Ectodermal cell (in vitro differentiated cells): ENCODE measurements around the gene GPR141.

Source experiments
- H3K27ac ChIP-seq: 2 replicates; pipeline ENCODE4 v1.7.0; 2013; ENCODE audit warnings: mild to moderate bottlenecking, low read depth, low read length; ENCODE audit not compliant: insufficient read depth, poor library complexity, severe bottlenecking
- H3K27me3 ChIP-seq: 2 replicates; pipeline ENCODE4 v1.7.0; 2013; ENCODE audit warnings: mild to moderate bottlenecking, low read length; ENCODE audit not compliant: insufficient read depth, control insufficient read depth, poor library complexity, severe bottlenecking
- H3K36me3 ChIP-seq: one replicate; pipeline ENCODE4 v1.7.0; 2013; ENCODE audit warnings: low read length; ENCODE audit not compliant: control insufficient read depth, insufficient read depth
- H3K4me1 ChIP-seq: one replicate; pipeline ENCODE4 v1.7.0; 2013; ENCODE audit warnings: low read length; ENCODE audit not compliant: control insufficient read depth, insufficient read depth
- H3K4me3 ChIP-seq: 2 replicates; pipeline ENCODE4 v1.7.0; 2013; ENCODE audit warnings: low read depth, low read length, control low read depth; ENCODE audit not compliant: insufficient read depth
- H3K9me3 ChIP-seq: 2 replicates; pipeline ENCODE4 v1.7.0; 2013; ENCODE audit warnings: mild to moderate bottlenecking, low read length, moderate library complexity; ENCODE audit not compliant: control insufficient read depth
- WGBS, 2 experiments: methylation state at CpG; one replicate each; pipeline ENCODE4 v1.1.7; 2013; ENCODE audit warnings: missing lambda C conversion rate in 2 of 2; 5-methylcytosine and 5-hydroxymethylcytosine counted together

Gene GPR141

DNA sequence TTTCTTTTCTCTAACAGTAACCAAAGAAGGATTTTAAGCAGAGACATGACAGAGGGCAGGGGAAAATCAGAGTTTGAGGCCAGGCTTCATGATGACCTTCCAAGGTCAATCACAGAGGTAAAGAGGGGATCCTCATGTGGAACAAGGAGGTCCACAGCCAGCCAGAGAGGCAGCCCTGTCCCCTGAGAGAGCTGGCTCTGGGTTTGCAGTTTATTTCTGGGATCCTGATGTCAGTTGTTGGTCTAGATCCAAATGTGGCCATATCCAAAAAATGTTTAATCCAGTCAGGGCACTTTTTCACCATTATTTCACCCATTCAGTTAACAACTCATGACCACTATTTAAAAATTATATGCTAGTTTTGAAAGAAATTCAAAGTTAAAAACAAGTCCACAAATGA, 45.6 kb downstream of the GPR141 start:
- no peaks in the 10 kb centered on the region for H3K36me3 ChIP-seq
- no peak overlapping the region for H3K4me3 ChIP-seq
- no peaks in the 10 kb centered on the region for H3K27me3 ChIP-seq
- H3K27ac ChIP-seq = no peak overlapping the region
- no peaks in the 10 kb centered on the region for H3K9me3 ChIP-seq
- no peaks in the 10 kb centered on the region for H3K4me1 ChIP-seq

GRCh38 chr7:37730501-37730900, 46.9 kb downstream of the GPR141 start:
- Histone ChIP-seq H3K27me3 (no peaks in the 10 kb centered on the region), H3K9me3 (no peaks in the 10 kb centered on the region), H3K36me3 (no peaks in the 10 kb centered on the region), H3K4me1 (no peaks in the 10 kb centered on the region), H3K27ac (no peak overlapping the region), H3K4me3 (no peak overlapping the region)
- WGBS, 2 experiments = 93 to 95% methylated on average over 4 of the region's 4 CpGs

DNA sequence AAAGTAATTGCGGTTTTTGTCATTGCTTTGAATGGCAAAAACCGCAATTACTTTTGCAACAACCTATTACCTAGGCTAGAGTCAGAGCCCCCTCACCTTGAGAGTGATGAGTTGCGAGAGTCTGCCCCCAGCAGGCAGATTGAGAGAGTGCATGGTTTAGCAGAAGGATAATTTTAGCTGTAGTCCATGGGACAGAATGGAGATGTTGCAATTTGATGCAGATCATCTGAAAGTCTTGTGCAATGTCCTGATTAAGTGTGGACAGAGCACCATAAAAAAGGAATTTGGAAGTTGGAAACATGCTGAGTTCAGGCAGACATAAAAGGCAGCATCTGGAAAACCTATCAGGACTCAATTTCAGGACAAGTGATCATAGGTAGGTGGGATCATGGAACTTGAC, 48.7 kb downstream of the GPR141 start:
- no peak overlapping the region for H3K27ac ChIP-seq
- no peaks in the 10 kb centered on the region for H3K9me3 ChIP-seq
- H3K36me3 ChIP-seq = no peaks in the 10 kb centered on the region
- 8 to 12% methylated on average over 3 of the region's 3 CpGs for WGBS, 2 experiments
- H3K4me1 ChIP-seq = no peaks in the 10 kb centered on the region
- H3K27me3 ChIP-seq = no peaks in the 10 kb centered on the region
- H3K4me3 ChIP-seq = no peak overlapping the region

- Histone ChIP-seq H3K9me3 (no peaks in the 10 kb centered on the region), H3K4me3 (no peak overlapping the region), H3K27ac (no peak overlapping the region), H3K4me1 (no peaks in the 10 kb centered on the region), H3K36me3 (no peaks in the 10 kb centered on the region), H3K27me3 (no peaks in the 10 kb centered on the region)
- 91 to 96% methylated on average over 2 of the region's 2 CpGs for WGBS, 2 experiments
Observed at GRCh38 chr7:37732888-37733287, 49.3 kb downstream of the GPR141 start.

GRCh38 chr7:37735196-37735595, 51.6 kb downstream of the GPR141 start:
- Histone ChIP-seq H3K4me3 (no peak overlapping the region), H3K27ac (no peak overlapping the region), H3K27me3 (no peaks in the 10 kb centered on the region), H3K9me3 (no peaks in the 10 kb centered on the region), H3K36me3 (no peaks in the 10 kb centered on the region), H3K4me1 (no peaks in the 10 kb centered on the region)

- Histone ChIP-seq H3K36me3 (no peaks in the 10 kb centered on the region), H3K4me1 (no peaks in the 10 kb centered on the region), H3K27ac (no peak overlapping the region), H3K4me3 (no peak overlapping the region), H3K27me3 (no peaks in the 10 kb centered on the region), H3K9me3 (no peaks in the 10 kb centered on the region)
- WGBS, 2 experiments = 87 to 100% methylated on average over 1 of the region's 1 CpG
Observed at GRCh38 chr7:37738321-37738720, 54.8 kb downstream of the GPR141 start.

DNA sequence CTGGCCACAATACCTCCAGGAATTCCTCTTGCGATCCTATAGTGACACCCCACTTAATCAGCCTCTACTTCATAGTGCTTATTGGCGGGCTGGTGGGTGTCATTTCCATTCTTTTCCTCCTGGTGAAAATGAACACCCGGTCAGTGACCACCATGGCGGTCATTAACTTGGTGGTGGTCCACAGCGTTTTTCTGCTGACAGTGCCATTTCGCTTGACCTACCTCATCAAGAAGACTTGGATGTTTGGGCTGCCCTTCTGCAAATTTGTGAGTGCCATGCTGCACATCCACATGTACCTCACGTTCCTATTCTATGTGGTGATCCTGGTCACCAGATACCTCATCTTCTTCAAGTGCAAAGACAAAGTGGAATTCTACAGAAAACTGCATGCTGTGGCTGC, 56.8 kb downstream of the GPR141 start:
- Histone ChIP-seq H3K27me3 (no peaks in the 10 kb centered on the region), H3K27ac (no peak overlapping the region), H3K36me3 (no peaks in the 10 kb centered on the region), H3K4me3 (no peak overlapping the region), H3K9me3 (no peaks in the 10 kb centered on the region), H3K4me1 (no peaks in the 10 kb centered on the region)
- WGBS, 2 experiments = 94 to 95% methylated on average over 7 of the region's 7 CpGs

DNA sequence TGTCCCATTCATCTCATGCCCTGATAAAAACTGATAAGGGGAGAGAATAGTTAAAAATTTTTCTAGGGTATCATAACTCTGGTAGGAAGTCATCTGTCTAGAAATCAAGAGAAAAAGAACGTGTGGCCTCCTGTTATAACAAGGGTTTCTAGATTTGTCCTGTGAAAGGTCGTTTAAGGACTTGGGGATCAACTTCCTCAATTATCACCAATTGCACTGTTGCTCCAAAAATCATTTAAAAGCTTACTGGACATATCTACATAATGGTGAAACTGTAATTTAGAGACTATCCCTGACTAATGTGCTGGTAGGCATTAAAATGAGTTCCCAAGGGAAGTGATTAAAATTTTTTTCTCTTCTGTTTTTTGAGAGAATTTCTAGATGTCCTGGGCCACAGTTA, 58.2 kb downstream of the GPR141 start:
- Histone ChIP-seq H3K27me3 (no peaks in the 10 kb centered on the region), H3K9me3 (no peaks in the 10 kb centered on the region), H3K4me3 (no peak overlapping the region), H3K36me3 (no peaks in the 10 kb centered on the region), H3K4me1 (no peaks in the 10 kb centered on the region), H3K27ac (no peak overlapping the region)
- WGBS, 2 experiments = 92 to 93% methylated on average over 2 of the region's 2 CpGs

GRCh38 chr7:37751096-37751495, 67.5 kb downstream of the GPR141 start:
- H3K36me3 ChIP-seq = no peaks in the 10 kb centered on the region
- H3K27ac ChIP-seq = no peak overlapping the region
- H3K4me3 ChIP-seq = no peak overlapping the region
- no peaks in the 10 kb centered on the region for H3K9me3 ChIP-seq
- H3K4me1 ChIP-seq = no peaks in the 10 kb centered on the region
- WGBS, 2 experiments = 83 to 100% methylated on average over 1 of the region's 1 CpG
- H3K27me3 ChIP-seq = no peaks in the 10 kb centered on the region

DNA sequence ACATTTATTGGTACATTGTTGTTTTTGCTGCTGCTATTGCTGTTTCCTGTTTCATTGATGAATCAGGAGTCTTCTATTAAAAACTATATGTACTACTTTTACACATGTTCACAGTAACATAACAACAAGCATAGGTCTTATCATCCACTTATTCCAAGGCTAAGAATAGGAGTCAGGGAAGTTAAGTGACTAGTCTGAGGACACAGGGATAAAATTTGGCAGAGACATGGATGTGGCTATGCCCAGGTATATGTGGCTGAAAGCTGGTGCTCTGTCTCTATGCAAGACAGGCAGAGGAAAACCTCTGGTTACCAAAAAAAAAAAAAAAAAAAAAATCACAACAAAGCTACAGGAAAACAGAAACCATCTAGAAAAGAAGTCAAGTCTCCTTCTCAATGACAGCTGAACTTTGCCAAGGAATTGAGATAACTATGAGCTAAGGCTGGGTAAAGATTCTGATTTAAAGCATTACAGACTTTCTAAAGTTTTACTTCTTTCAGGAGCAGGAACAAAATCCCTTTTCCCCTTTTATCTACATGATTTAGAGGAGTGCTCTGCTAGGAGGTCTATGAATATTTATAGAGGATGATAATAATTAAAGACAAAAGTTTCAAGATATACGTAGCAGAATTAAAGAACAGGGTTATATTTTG, 70.0 kb downstream of the GPR141 start:
- Histone ChIP-seq H3K27me3 (no peaks in the 10 kb centered on the region), H3K4me3 (no peak overlapping the region), H3K9me3 (no peaks in the 10 kb centered on the region), H3K4me1 (peaks cover 7% of the 10 kb centered on the region), H3K27ac (no peak overlapping the region), H3K36me3 (no peaks in the 10 kb centered on the region)
- WGBS, 2 experiments = 100% methylated on average over 1 of the region's 1 CpG
